ENCODE results near the gene SPC25. TPM values are rescaled to one million over a fixed set of nuclear protein-coding genes. Genes with fewer than 3 reads are reported as not detected.

Gene SPC25
- total RNA-seq, 1 experiment from 2014 or later: 31.5 TPM

GRCh38 chr2:168853471-168853870, 36.8 kb downstream of the SPC25 start:
- DNase-seq: no peak
- no peak overlapping the region for H4K5ac ChIP-seq (ENCODE audit: insufficient read length, low read depth, low read length)

More at GRCh38 chr2:168853471-168853870, 36.8 kb downstream of the SPC25 start:
- no peak overlapping the region for H2BK12ac ChIP-seq (ENCODE audit: insufficient read length, low read depth, low read length)
- H3K4me2 ChIP-seq (ENCODE audit: insufficient read depth, insufficient read length, low read length): no peak overlapping the region
- no peak overlapping the region for H2BK15ac ChIP-seq (ENCODE audit: low read depth, low read length)
- no peak for TF ChIP-seq CTCF (conservative IDR thresholded peaks at IDR 0.05)
- no peak overlapping the region for H2BK5ac ChIP-seq (ENCODE audit: insufficient read length, low read length)
- Mint-ChIP-seq H3K27me3 (ENCODE audit: low read depth) (no peaks in the 10 kb centered on the region), H3K4me3 (no peak overlapping the region), H3K9me3 (no peaks in the 10 kb centered on the region), H3K4me1 (peaks cover 10 to 11% of the 10 kb centered on the region in 2 experiments; a peak in 2 of 4 replicates), H3K27ac (no peak overlapping the region), H3K36me3 (ENCODE audit: insufficient read depth in 1 of 3, low read depth in 3 of 3) (peaks cover 7 to 13% (median 11%) of the 10 kb centered on the region in 3 experiments; a peak in 6 of 7 replicates)
- no peak overlapping the region for H2BK20ac ChIP-seq (ENCODE audit: low read depth, low read length, poor library complexity, severe bottlenecking)
- H4K20me1 ChIP-seq (ENCODE audit: control insufficient read depth, insufficient read depth, insufficient read length): no peaks in the 10 kb centered on the region
- H2BK120ac ChIP-seq (ENCODE audit: low read depth, low read length, poor library complexity, severe bottlenecking): no peak overlapping the region
- no peak overlapping the region for H3K4ac ChIP-seq (ENCODE audit: low read depth, low read length)
- H3K27me3 ChIP-seq (ENCODE audit: insufficient read depth, low read length): no peaks in the 10 kb centered on the region
- no peak overlapping the region for H3T11ph ChIP-seq (ENCODE audit: low read length)
- H2AK5ac ChIP-seq (ENCODE audit: insufficient read length, low read length): no peak overlapping the region
- no peak overlapping the region for H2AFZ ChIP-seq (ENCODE audit: low read length)
- H4K8ac ChIP-seq (replicated peaks; ENCODE audit: insufficient read length, low read depth, low read length): no peak overlapping the region
- H3K27ac ChIP-seq (ENCODE audit: insufficient read length, low read depth, low read length): no peak overlapping the region
- H4K91ac ChIP-seq (ENCODE audit: insufficient read length, low read depth, low read length): no peak overlapping the region
- no peak overlapping the region for H3K56ac ChIP-seq (ENCODE audit: insufficient read length, low read depth, low read length)
- H3K9ac ChIP-seq (ENCODE audit: extremely low read depth, insufficient read length, low read length): no peak overlapping the region
- H3K9me3 ChIP-seq (ENCODE audit: control insufficient read depth, low read depth, low read length): no peaks in the 10 kb centered on the region
- WGBS (ENCODE audit: extremely low coverage, insufficient read length, low lambda C conversion rate): no CpG with 5 or more reads among the region's 1 CpG
- H3K79me1 ChIP-seq (ENCODE audit: insufficient read depth, low read depth, low read length, poor library complexity, severe bottlenecking): no peaks in the 10 kb centered on the region
- no peaks in the 10 kb centered on the region for H3K23me2 ChIP-seq (ENCODE audit: insufficient read length, low read depth, low read length, poor library complexity, severe bottlenecking)
- H3K14ac ChIP-seq (ENCODE audit: insufficient read depth, low read length): no peak overlapping the region
- no peak overlapping the region for H3K18ac ChIP-seq (ENCODE audit: insufficient read length, low read depth, low read length)
- H3K79me2 ChIP-seq (ENCODE audit: insufficient read depth, low read length): no peaks in the 10 kb centered on the region
- H3K23ac ChIP-seq (ENCODE audit: insufficient read length, low read depth, low read length): no peak overlapping the region
- H3K4me1 ChIP-seq (ENCODE audit: insufficient read depth, low read length): no peaks in the 10 kb centered on the region

All from H9 (cell line).